Gastrocnemius medialis (tissue), 4 donors: ENCODE results near the gene SUCLA2.

Experiments
- CTCF ChIP-seq, 5 experiments: fragments of 450-650 bp in 3 of 5; fragments of 200-600 bp in 2 of 5; sonication (generic) in 2 of 5; IDR thresholded peaks in 4 of 5; conservative IDR thresholded peaks in 1 of 5; 1 replicate in 4 of 5; 2 replicates in 1 of 5; pipeline ENCODE4 v1.5.1; 2016 to 2019; ENCODE audit warnings: antibody characterized with exemption in 5 of 5, mild to moderate bottlenecking in 3 of 5, moderate library complexity in 3 of 5
- POLR2A ChIP-seq, 2 donors: fragments of 450-650 bp; IDR thresholded peaks; one replicate each; pipeline ENCODE4 v1.6.1; 2017; ENCODE audit warnings: antibody characterized with exemption in 2 of 2, mild to moderate bottlenecking in 2 of 2, moderate library complexity in 2 of 2

GRCh38 chr13:47990920-47991466 lies 10.1 kb downstream of the SUCLA2 start:
- TF ChIP-seq POLR2A (IDR thresholded peaks at IDR 0.05) (no peak), CTCF (IDR thresholded peaks at IDR 0.05 in 4 of 5, conservative IDR thresholded peaks at IDR 0.05 in 1 of 5) (no peak)
